CD8-positive, alpha-beta memory T cell (primary cell): ENCODE measurements around the gene RFWD3. TPM values are rescaled to one million over a fixed set of nuclear protein-coding genes. Genes with fewer than 3 reads are reported as not detected.

ENCODE experiments used
- CTCF ChIA-PET: fragments of 350-600 bp; sonication (Branson Sonifier 250); formaldehyde crosslinking; loops from one replicate; lab custom pipeline; 2021; ENCODE audit warnings: antibody characterized with exemption; lab: Charles Lee
- POLR2A ChIA-PET: fragments of 350-600 bp; sonication (Branson Sonifier 250); formaldehyde crosslinking; loops from one replicate; lab custom pipeline; 2021; ENCODE audit warnings: antibody characterized with exemption; lab: Charles Lee
- DNase-seq, 5 donors: peaks; one replicate each; pipeline versions ENCODE4 v3.0.0 to v3.0.0-alpha.2; 2020 to 2022; ENCODE audit warnings: mixed read lengths in 1 of 5
- H3K27ac ChIP-seq: one replicate; pipeline ENCODE4 v1.7.0; 2013; ENCODE audit warnings: low read depth, mild to moderate bottlenecking, low read length, moderate library complexity
- H3K27me3 ChIP-seq: 2 replicates; pipeline ENCODE4 v1.7.0; 2013; ENCODE audit warnings: low read length, mild to moderate bottlenecking; ENCODE audit not compliant: insufficient read depth, poor library complexity, severe bottlenecking
- H3K36me3 ChIP-seq: 2 replicates; pipeline ENCODE4 v1.7.0; 2013; ENCODE audit warnings: mild to moderate bottlenecking, low read length, moderate library complexity; ENCODE audit not compliant: insufficient read depth
- H3K4me1 ChIP-seq: 2 replicates; pipeline ENCODE4 v1.7.0; 2013; ENCODE audit warnings: mild to moderate bottlenecking, low read length, moderate library complexity; ENCODE audit not compliant: insufficient read depth
- H3K4me3 ChIP-seq: 2 replicates; pipeline ENCODE4 v1.7.0; 2013; ENCODE audit warnings: mild to moderate bottlenecking, low read length
- H3K9me3 ChIP-seq: 2 replicates; pipeline ENCODE4 v1.7.0; 2013; ENCODE audit warnings: mild to moderate bottlenecking, low read length
- H3K27ac Mint-ChIP-seq, 8 donors: one replicate each; pipeline ENCODE4 v1.8.0; 2020 to 2021; ENCODE audit warnings: mixed read lengths in 8 of 8, mild to moderate bottlenecking in 6 of 8, inconsistent platforms in 3 of 8, moderate library complexity in 3 of 8
- H3K27me3 Mint-ChIP-seq, 2 donors: one replicate each; pipeline ENCODE4 v1.8.0; 2020 to 2021; ENCODE audit warnings: mixed read lengths in 2 of 2, mild to moderate bottlenecking in 1 of 2, moderate library complexity in 1 of 2
- H3K36me3 Mint-ChIP-seq, 3 donors: one replicate each; pipeline ENCODE4 v1.8.0; 2020 to 2021; ENCODE audit warnings: mixed read lengths in 3 of 3, inconsistent platforms in 1 of 3, mild to moderate bottlenecking in 1 of 3
- H3K4me1 Mint-ChIP-seq, 3 donors: one replicate each; pipeline ENCODE4 v1.8.0; 2020 to 2021; ENCODE audit warnings: mixed read lengths in 3 of 3, inconsistent platforms in 1 of 3, mild to moderate bottlenecking in 1 of 3
- H3K4me3 Mint-ChIP-seq, 7 donors: one replicate each; pipeline ENCODE4 v1.8.0; 2020 to 2021; ENCODE audit warnings: mixed read lengths in 7 of 7, mild to moderate bottlenecking in 6 of 7, moderate library complexity in 4 of 7, inconsistent platforms in 2 of 7
- H3K9me3 Mint-ChIP-seq, 5 donors: one replicate each; pipeline ENCODE4 v1.8.0; 2020 to 2022; ENCODE audit warnings: mixed read lengths in 5 of 5, mild to moderate bottlenecking in 3 of 5, moderate library complexity in 2 of 5, inconsistent platforms in 1 of 5
- polyA plus RNA-seq: library from polyadenylated mRNA; unstranded; fragments of 300-500 nt; fragmentation: Illumina TruSeq; gene quantifications from one replicate; pipeline ENCODE4 v1.2.3, GENCODE V29; 2021
- total RNA-seq, 2 experiments: library from RNA; stranded (reverse); gene quantifications; one replicate each; pipeline ENCODE4 v1.2.3, GENCODE V29; 2021

RFWD3 gene
- total and polyA plus RNA-seq, 3 experiments from 2014 or later = 20.1 to 113 (median 99.5) TPM

DNA sequence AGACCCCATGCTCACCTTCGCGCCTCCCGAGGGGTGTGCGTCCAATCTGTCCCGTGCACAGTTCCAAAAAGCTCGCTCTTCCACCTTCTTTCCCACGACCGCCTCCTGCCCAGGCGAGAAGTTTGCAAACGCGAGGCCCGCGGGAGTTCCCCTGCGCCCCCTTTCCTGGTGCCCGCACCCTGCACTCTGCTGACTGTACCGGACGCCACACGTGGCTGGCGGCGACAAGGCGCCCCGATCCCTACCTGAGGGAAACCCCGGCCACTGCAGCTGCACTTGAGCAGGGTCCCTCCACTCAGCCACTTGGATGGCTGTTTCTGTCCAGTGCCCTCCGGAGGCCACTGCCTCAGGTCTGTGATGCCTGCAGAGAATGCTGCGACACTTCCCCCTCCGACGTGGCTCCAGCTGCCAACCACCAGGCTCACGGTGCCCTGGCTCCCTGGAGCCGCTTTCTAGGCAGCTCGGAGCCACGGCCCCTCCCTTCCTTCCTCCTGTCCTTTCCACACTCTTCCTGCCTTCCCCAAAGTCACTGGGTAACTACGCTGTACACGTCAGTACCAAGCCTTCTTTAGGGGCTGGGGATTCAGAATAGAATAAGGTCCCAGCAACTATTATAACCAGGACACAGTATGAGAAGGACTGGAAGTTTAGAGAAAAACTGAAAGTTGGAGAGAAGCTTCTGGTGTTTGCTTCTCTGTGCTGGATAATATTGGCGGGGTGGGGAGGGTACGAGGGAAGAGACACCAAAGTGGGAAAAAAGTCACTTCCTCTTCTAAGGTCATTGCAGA, 34.0 kb upstream of the RFWD3 start, which contains the start of gene MLKL:
Gene MLKL, minus strand, starts transcription at position 425 of the 788 bp plus-strand sequence. CDS start 5,105 bp downstream, outside the sequence.
- Histone ChIP-seq H3K27ac (peak within 1 kb of the TSS; percentile 69), H3K27me3 (no peaks in the 10 kb centered on the region), H3K4me3 (peak within 1 kb of the TSS; percentile 79), H3K9me3 (no peaks in the 10 kb centered on the region), H3K4me1 (peaks cover 33% of the 10 kb centered on the region), H3K36me3 (peaks cover under 1% of the 10 kb centered on the region)
- peak; percentile 49 to 68 (median 56) for DNase-seq
- ChIA-PET CTCF (interaction anchor here (0.7 to 2.7 kb wide), 5 partner anchors 9 to 411 kb away, joined by 3 to 25 read pairs (median 3); no protein-coding TSS in a partner anchor), POLR2A (interaction anchor here (1.0 to 3.4 kb wide), 3 partner anchors 12 to 94 kb away, joined by 4 to 21 read pairs (median 6); partner anchors contain the start of genes GLG1 and RFWD3)
- Mint-ChIP-seq H3K27me3 (no peaks in the 10 kb centered on the region), H3K4me3 (peak within 1 kb of the TSS; percentile 93 to 100 (median 100)), H3K27ac (peak within 1 kb of the TSS; percentile 91 to 100 (median 98)), H3K36me3 (peaks cover 0 to 14% (median 4%) of the 10 kb centered on the region in 3 donors), H3K4me1 (peaks cover 52 to 62% (median 60%) of the 10 kb centered on the region in 3 donors), H3K9me3 (no peaks in the 10 kb centered on the region)

DNA sequence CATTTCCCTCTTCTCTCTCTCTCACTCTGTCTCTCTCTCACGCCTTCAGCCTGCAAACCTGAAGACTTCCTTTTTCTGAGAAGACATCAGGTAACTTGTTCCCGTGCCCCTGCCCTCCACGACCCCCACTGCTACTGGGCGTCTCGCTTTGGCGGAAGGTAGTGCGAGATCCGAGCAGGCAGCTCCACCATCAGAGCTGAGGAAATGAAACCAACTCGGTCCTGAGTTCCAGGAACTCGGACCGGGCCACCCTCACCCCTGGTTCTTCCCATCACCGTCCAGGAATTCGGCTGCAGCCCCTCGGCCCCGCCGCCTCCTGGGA, 33.4 kb upstream of the RFWD3 start:
- Histone ChIP-seq H3K36me3 (peaks cover 6% of the 10 kb centered on the region), H3K27me3 (no peaks in the 10 kb centered on the region), H3K4me3 (peak overlapping the region; percentile 79), H3K9me3 (no peaks in the 10 kb centered on the region), H3K27ac (peak overlapping the region; percentile 69), H3K4me1 (peaks cover 33% of the 10 kb centered on the region)
- POLR2A ChIA-PET = interaction anchor here (1.3 to 3.4 kb wide), 2 partner anchors 13 to 33 kb away, joined by 6 to 21 read pairs; partner anchors contain the start of gene RFWD3
- H3K9me3 Mint-ChIP-seq = no peaks in the 10 kb centered on the region
- peak overlapping the region; percentile 93 to 100 (median 100) for H3K4me3 Mint-ChIP-seq
- H3K4me1 Mint-ChIP-seq = peaks cover 55 to 68% (median 64%) of the 10 kb centered on the region in 3 donors
- H3K36me3 Mint-ChIP-seq = peaks cover 0 to 19% (median 6%) of the 10 kb centered on the region in 3 donors
- H3K27ac Mint-ChIP-seq = peak overlapping the region; percentile 91 to 100 (median 98)
- peak in 2 of 5 donors; percentile 33 to 53 for DNase-seq
- CTCF ChIA-PET = interaction anchor here (0.7 to 2.7 kb wide), 5 partner anchors 8 to 33 kb away, joined by 3 to 25 read pairs (median 3); no protein-coding TSS in a partner anchor
- no peaks in the 10 kb centered on the region for H3K27me3 Mint-ChIP-seq

DNA sequence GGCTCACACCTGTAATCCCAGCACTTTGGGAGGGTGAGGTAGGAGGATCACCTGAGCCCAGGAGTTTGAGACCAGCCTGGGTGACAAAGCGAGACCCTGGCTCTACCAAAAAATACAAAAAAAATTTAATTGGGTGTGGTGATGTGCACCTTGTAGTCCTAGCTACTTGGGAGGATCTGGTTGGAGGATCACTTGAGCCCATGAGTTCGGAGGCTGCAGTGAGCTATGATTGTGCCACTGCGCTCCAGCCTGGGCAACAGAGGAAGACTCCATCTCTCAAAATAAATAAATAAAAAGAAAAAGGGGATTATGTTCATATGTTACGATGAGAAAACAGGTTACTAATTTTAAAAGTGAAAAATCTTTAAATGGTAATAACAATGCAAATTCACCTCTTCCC, 33.0 kb upstream of the RFWD3 start:
- H3K27ac ChIP-seq = peak overlapping the region; percentile 69
- no peak for DNase-seq
- peaks cover 0 to 21% (median 6%) of the 10 kb centered on the region in 3 donors for H3K36me3 Mint-ChIP-seq
- ChIA-PET CTCF (interaction anchor here (0.8 to 2.7 kb wide), 4 partner anchors 8 to 32 kb away, joined by 3 to 25 read pairs (median 4); no protein-coding TSS in a partner anchor), POLR2A (interaction anchor here (1.3 to 3.4 kb wide), 2 partner anchors 13 to 33 kb away, joined by 6 to 21 read pairs; partner anchors contain the start of gene RFWD3)
- H3K4me1 Mint-ChIP-seq = peaks cover 55 to 68% (median 64%) of the 10 kb centered on the region in 3 donors
- H3K9me3 Mint-ChIP-seq = no peaks in the 10 kb centered on the region
- no peaks in the 10 kb centered on the region for H3K9me3 ChIP-seq
- peaks cover 6% of the 10 kb centered on the region for H3K36me3 ChIP-seq
- peak overlapping the region; percentile 59 for H3K4me3 ChIP-seq
- H3K4me1 ChIP-seq = peaks cover 33% of the 10 kb centered on the region
- H3K27ac Mint-ChIP-seq = peak overlapping the region; percentile 50 to 99 (median 85)
- no peaks in the 10 kb centered on the region for H3K27me3 ChIP-seq
- H3K27me3 Mint-ChIP-seq = no peaks in the 10 kb centered on the region
- peak overlapping the region; percentile 93 to 100 (median 100) for H3K4me3 Mint-ChIP-seq

DNA sequence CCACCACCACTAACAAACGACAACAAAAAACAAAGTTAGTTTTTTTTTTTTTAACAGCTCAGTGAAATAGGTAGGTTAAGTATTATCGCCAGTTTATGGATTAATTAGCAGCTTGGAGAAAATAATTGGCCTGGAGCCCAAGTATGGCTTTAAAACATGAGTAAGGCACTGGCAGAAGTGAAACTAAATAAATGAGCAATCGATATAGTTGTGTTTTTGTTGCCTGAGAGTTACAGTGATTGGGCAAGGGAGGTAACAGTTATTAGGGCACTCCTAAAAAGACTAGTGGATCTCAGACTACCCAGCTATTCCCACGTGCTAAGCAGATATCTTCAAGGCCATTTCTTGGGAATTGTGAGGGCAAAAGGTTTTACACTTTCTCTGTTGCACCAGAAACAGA, 31.5 kb upstream of the RFWD3 start:
- Histone ChIP-seq H3K4me3 (peak overlapping the region; percentile 49), H3K27ac (no peak overlapping the region), H3K27me3 (no peaks in the 10 kb centered on the region), H3K4me1 (peaks cover 33% of the 10 kb centered on the region), H3K9me3 (no peaks in the 10 kb centered on the region), H3K36me3 (peaks cover 6% of the 10 kb centered on the region)
- Mint-ChIP-seq H3K27ac (peak overlapping the region; percentile 74 to 99 (median 92)), H3K36me3 (peaks cover 0 to 29% (median 10%) of the 10 kb centered on the region in 3 donors), H3K4me3 (peak overlapping the region; percentile 93 to 100 (median 100)), H3K4me1 (peaks cover 57 to 74% (median 70%) of the 10 kb centered on the region in 3 donors), H3K27me3 (no peaks in the 10 kb centered on the region), H3K9me3 (no peaks in the 10 kb centered on the region)
- POLR2A ChIA-PET = interaction anchor here (0.6 to 3.4 kb wide), 2 partner anchors 31 to 401 kb away, joined by 5 to 21 read pairs; partner anchors contain the start of gene RFWD3
- no peak for DNase-seq
- CTCF ChIA-PET = interaction anchor here (1.2 kb wide), 1 partner anchor 501 kb away, joined by 3 read pairs; no protein-coding TSS in a partner anchor

DNA sequence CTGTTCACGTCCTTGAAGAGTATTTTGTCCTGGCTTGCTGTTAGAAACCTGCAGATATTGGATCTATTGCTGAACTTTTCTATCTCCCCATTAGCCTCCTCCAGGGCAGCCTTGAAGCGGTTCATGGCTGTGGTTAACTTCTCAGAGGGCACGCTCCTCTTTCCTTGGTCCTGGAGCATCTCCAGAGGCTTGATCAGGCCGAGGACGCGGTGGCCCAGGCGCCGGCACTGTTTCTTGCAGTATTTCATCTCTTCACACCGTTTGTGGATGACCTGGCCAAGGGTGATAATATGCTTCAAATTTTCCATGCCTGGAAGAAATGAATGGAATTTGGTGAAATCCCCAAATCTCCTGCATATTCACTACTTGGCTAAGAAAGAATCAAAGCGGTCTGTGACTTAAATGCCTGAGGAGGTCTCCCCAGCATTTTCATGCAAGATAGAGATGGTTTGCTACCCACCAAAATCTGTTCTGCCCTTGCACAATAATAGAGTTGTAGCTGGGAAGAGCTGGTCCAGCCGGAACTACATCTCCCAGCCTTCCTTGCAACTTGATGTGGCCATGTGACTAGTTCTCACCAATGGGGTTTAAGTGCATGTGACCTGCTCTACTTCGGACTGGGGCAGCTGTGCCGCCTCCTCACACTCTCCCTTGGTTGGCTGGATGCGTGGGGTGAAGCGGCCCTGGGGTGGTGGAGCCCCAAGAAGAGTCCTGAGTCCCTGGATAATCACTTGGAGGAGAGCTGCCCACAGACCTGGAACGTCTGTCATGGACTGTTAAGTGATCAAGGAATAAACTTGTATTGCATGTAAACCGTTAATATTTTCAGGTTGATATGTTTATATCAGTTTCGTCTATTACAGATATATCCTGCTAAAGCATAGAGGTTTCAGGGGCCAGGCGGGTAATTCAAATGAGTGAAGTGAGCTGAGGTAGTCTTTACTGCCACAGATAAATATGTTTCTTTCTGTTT, 29.1 kb upstream of the RFWD3 start:
- no peaks in the 10 kb centered on the region for H3K9me3 Mint-ChIP-seq
- Histone ChIP-seq H3K9me3 (no peaks in the 10 kb centered on the region), H3K4me1 (peaks cover 23% of the 10 kb centered on the region), H3K4me3 (peak overlapping the region; percentile 50), H3K36me3 (peaks cover 23% of the 10 kb centered on the region), H3K27ac (peak overlapping the region; percentile 6), H3K27me3 (no peaks in the 10 kb centered on the region)
- peaks cover 50 to 58% (median 58%) of the 10 kb centered on the region in 3 donors for H3K4me1 Mint-ChIP-seq
- H3K4me3 Mint-ChIP-seq = peak overlapping the region; percentile 77 to 90 (median 85)
- H3K36me3 Mint-ChIP-seq = peaks cover 9 to 49% (median 25%) of the 10 kb centered on the region in 3 donors
- ChIA-PET POLR2A (no interaction called here), CTCF (interaction anchor here (1.8 to 2.1 kb wide), 2 partner anchors 14 to 28 kb away, joined by 6 to 7 read pairs; no protein-coding TSS in a partner anchor)
- H3K27ac Mint-ChIP-seq = peak overlapping the region in 7 of 8 donors; percentile 69 to 95 (median 86)
- H3K27me3 Mint-ChIP-seq = no peaks in the 10 kb centered on the region
- DNase-seq = peak; percentile 41 to 70 (median 59)

DNA sequence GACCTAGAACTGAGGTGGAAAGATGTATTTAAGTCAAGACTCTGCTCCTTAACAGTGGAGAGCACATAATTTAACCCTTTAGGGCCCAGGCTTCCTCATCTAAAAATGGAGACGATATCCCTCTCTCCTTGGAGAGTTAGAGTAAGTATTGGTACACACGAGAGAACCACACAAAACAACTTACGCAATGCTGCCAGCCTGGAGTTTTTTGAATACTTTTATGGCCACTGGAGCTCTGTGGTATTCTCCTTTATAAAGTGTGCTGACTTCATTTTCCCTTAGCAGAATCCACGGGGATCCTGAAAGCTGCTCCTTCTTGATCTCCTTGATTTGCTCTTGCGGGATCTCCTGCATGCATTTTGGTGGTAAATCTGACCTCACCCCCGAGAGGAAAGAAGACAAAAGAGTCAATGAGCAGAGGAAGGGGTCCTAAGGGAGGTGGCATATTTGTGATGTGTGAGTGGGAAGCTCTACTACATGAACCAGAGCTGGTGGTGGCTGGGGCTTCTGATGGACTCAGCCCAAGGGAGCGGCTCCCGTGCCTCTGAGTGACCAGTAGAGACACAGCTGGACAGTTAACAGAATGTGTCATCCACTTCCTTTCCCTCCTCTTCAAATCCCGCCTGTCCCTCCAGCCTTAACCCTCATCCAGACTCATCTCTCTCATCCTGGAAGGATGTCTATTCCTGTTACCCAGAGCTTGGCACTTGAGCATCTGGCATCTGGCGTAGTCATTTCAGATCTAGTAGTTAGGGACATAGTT, 24.6 kb upstream of the RFWD3 start:
- H3K4me3 Mint-ChIP-seq = no peak overlapping the region
- DNase-seq = no peak
- peaks cover 11 to 74% (median 44%) of the 10 kb centered on the region in 3 donors for H3K36me3 Mint-ChIP-seq
- peaks cover 23% of the 10 kb centered on the region for H3K36me3 ChIP-seq
- peaks cover 16 to 29% (median 18%) of the 10 kb centered on the region in 3 donors for H3K4me1 Mint-ChIP-seq
- peaks cover 5% of the 10 kb centered on the region for H3K4me1 ChIP-seq
- POLR2A ChIA-PET = no interaction called here
- CTCF ChIA-PET = interaction anchor here (1.2 to 1.4 kb wide), 2 partner anchors 9 to 11 kb away, joined by 3 read pairs; partner anchors contain the start of gene MLKL
- no peaks in the 10 kb centered on the region for H3K9me3 Mint-ChIP-seq
- no peak overlapping the region for H3K27ac ChIP-seq
- H3K9me3 ChIP-seq = no peaks in the 10 kb centered on the region
- no peaks in the 10 kb centered on the region for H3K27me3 ChIP-seq
- H3K4me3 ChIP-seq = no peak overlapping the region
- H3K27me3 Mint-ChIP-seq = no peaks in the 10 kb centered on the region
- H3K27ac Mint-ChIP-seq = peak overlapping the region in 3 of 8 donors; percentile 47 to 84 (median 56)
